Caco-2 (cell line): Measurements from ENCODE around the gene HYPK. TPM values are rescaled to one million over a fixed set of nuclear protein-coding genes. Genes with fewer than 3 reads are reported as not detected.
"Not testable (repeated sequence)": the region's sequence is repeated elsewhere in the genome, so short reads cannot be mapped to it uniquely, and the experiment has no call there.

Experiments used
- BruUV-seq: library from RNA; stranded (reverse); fragments of 400-500 nt; replicated peaks from 2 replicates; lab custom pipeline; 2021; lab: Mats Ljungman, UMichigan
- CTCF ChIA-PET: fragments of 300-600 bp; sonication (Branson Sonifier 250); formaldehyde crosslinking; loops from one replicate; lab custom pipeline; 2022; ENCODE audit warnings: antibody characterized with exemption; lab: Charles Lee
- POLR2A ChIA-PET: fragments of 300-600 bp; sonication (Branson Sonifier 250); formaldehyde crosslinking; loops from one replicate; lab custom pipeline; 2022; ENCODE audit warnings: antibody characterized with exemption; lab: Charles Lee
- DNase-seq, 2 experiments: peaks; one replicate each; pipeline versions ENCODE4 v3.0.0 to v3.0.0-alpha.2; 2020 to 2022
- H3K27me3 ChIP-seq: replicated peaks from 2 replicates; pipeline ENCODE4 v1.6.0; 2011; ENCODE audit warnings: low read length; ENCODE audit not compliant: control insufficient read depth, insufficient read depth
- H3K36me3 ChIP-seq: 2 replicates; pipeline ENCODE4 v1.5.1; 2011; ENCODE audit warnings: low read length; ENCODE audit not compliant: control insufficient read depth, insufficient read depth
- H3K4me1 ChIP-seq: fragments of 250-450 bp; sonication (Bioruptor Pico); 2 replicates; pipeline ENCODE4 v1.5.1; 2020; ENCODE audit warnings: mild to moderate bottlenecking
- H3K4me3 ChIP-seq: 2 replicates; pipeline ENCODE4 v1.5.1; 2011; ENCODE audit warnings: low read depth, mild to moderate bottlenecking, control low read depth, low read length
- H3K9me3 ChIP-seq: fragments of 250-450 bp; sonication (Bioruptor Pico); 2 replicates; pipeline ENCODE4 v1.5.1; 2020; ENCODE audit warnings: mild to moderate bottlenecking, moderate library complexity
- H3K27ac Mint-ChIP-seq: one replicate; pipeline ENCODE4 v1.8.0; 2022; ENCODE audit warnings: mixed read lengths; ENCODE audit not compliant: unreplicated experiment
- H3K27me3 Mint-ChIP-seq: one replicate; pipeline ENCODE4 v1.8.0; 2022; ENCODE audit warnings: mixed read lengths; ENCODE audit not compliant: insufficient read depth, unreplicated experiment
- H3K36me3 Mint-ChIP-seq: one replicate; pipeline ENCODE4 v1.8.0; 2022; ENCODE audit warnings: mild to moderate bottlenecking, mixed read lengths; ENCODE audit not compliant: insufficient read depth, unreplicated experiment
- H3K4me1 Mint-ChIP-seq: one replicate; pipeline ENCODE4 v1.8.0; 2022; ENCODE audit warnings: low read depth, mixed read lengths; ENCODE audit not compliant: unreplicated experiment
- H3K4me3 Mint-ChIP-seq: one replicate; pipeline ENCODE4 v1.8.0; 2022; ENCODE audit warnings: mild to moderate bottlenecking, moderate library complexity, mixed read lengths; ENCODE audit not compliant: unreplicated experiment
- H3K9me3 Mint-ChIP-seq: one replicate; pipeline ENCODE4 v1.8.0; 2022; ENCODE audit warnings: mixed read lengths; ENCODE audit not compliant: unreplicated experiment
- CTCF ChIP-seq, 2 experiments: fragments of 200-600 bp in 1 of 2; IDR thresholded peaks; 1 replicate in 1 of 2; 2 replicates in 1 of 2; pipeline versions ENCODE4 v1.5.1 to v1.8.0; 2011 to 2022; ENCODE audit warnings: antibody characterized with exemption in 1 of 2, control low read depth in 1 of 2, inconsistent platforms in 1 of 2, low read depth in 1 of 2, low read length in 1 of 2, mild to moderate bottlenecking in 1 of 2, moderate library complexity in 1 of 2; ENCODE audit not compliant: insufficient read depth in 1 of 2, severe bottlenecking in 1 of 2, unreplicated experiment in 1 of 2
- intact Hi-C: fragments of 100-400 bp; cut with micrococcal nuclease; formaldehyde crosslinking; loops from one replicate; pipeline ENCODE4 v1.10.0; 2022; ENCODE audit not compliant: unreplicated experiment
- total RNA-seq: library from RNA; stranded (reverse); gene quantifications from 2 replicates; pipeline ENCODE4 v1.2.3, GENCODE V29; 2022

Gene HYPK
- total RNA-seq, 1 experiment from 2014 or later: 20.4 TPM

GRCh38 chr15:43808435-43808950 is 8.1 kb downstream of the HYPK start:
- Histone ChIP-seq H3K4me1 (no peaks in the 10 kb centered on the region), H3K36me3 (no peaks in the 10 kb centered on the region), H3K27me3 (no peaks in the 10 kb centered on the region), H3K4me3 (no peak overlapping the region), H3K9me3 (no peaks in the 10 kb centered on the region)
- DNase-seq: no peak
- Mint-ChIP-seq H3K4me1 (no peaks in the 10 kb centered on the region), H3K9me3 (no peaks in the 10 kb centered on the region), H3K27me3 (no peaks in the 10 kb centered on the region), H3K27ac (no peak overlapping the region), H3K4me3 (no peak overlapping the region), H3K36me3 (peaks cover 65% of the 10 kb centered on the region)
- ChIA-PET CTCF (no interaction called here), POLR2A (no interaction called here)
- no TSS peak for BruUV-seq
- no peak for TF ChIP-seq CTCF (IDR thresholded peaks at IDR 0.05; ENCODE audit: insufficient read depth in 1 of 2, low read depth in 1 of 2, low read length in 1 of 2, severe bottlenecking in 1 of 2, unreplicated experiment in 1 of 2)
- intact Hi-C loops: no loop called here

- Mint-ChIP-seq H3K4me3 (no peak overlapping the region), H3K27ac (no peak overlapping the region), H3K9me3 (no peaks in the 10 kb centered on the region), H3K4me1 (no peaks in the 10 kb centered on the region), H3K36me3 (peaks cover 63% of the 10 kb centered on the region), H3K27me3 (no peaks in the 10 kb centered on the region)
- no peak for TF ChIP-seq CTCF (IDR thresholded peaks at IDR 0.05; ENCODE audit: insufficient read depth in 1 of 2, low read depth in 1 of 2, low read length in 1 of 2, severe bottlenecking in 1 of 2, unreplicated experiment in 1 of 2)
- ChIA-PET CTCF (no interaction called here), POLR2A (no interaction called here)
- H3K4me3 ChIP-seq: no peak overlapping the region
- H3K9me3 ChIP-seq: no peaks in the 10 kb centered on the region
- no peaks in the 10 kb centered on the region for H3K27me3 ChIP-seq
- BruUV-seq: no TSS peak
- H3K4me1 ChIP-seq: no peaks in the 10 kb centered on the region
- no peak for DNase-seq
- intact Hi-C loops: no loop called here
- H3K36me3 ChIP-seq: no peaks in the 10 kb centered on the region
Measured at GRCh38 chr15:43808960-43809678, 8.7 kb downstream of the HYPK start.

GRCh38 chr15:43815064-43815463 is 14.7 kb downstream of the HYPK start:
- POLR2A ChIA-PET: interaction anchor here (0.6 to 1.4 kb wide), 2 partner anchors 9 to 816 kb away, joined by 4 read pairs; partner anchors contain the start of gene MFAP1
- H3K9me3 ChIP-seq, H3K4me3 Mint-ChIP-seq, H3K4me1 Mint-ChIP-seq, DNase-seq, H3K27me3 ChIP-seq, intact Hi-C loops, H3K4me1 ChIP-seq, H3K4me3 ChIP-seq, H3K27ac Mint-ChIP-seq, CTCF ChIA-PET, H3K27me3 Mint-ChIP-seq, H3K9me3 Mint-ChIP-seq, H3K36me3 ChIP-seq, BruUV-seq: not testable (repeated sequence)
- peaks cover 68% of the 10 kb centered on the region for H3K36me3 Mint-ChIP-seq
